Vagina (tissue), 2 donors: Measurements from ENCODE around the gene C1orf105.

ENCODE experiments used
- POLR2A ChIP-seq, 2 donors: fragments of 450-650 bp; IDR thresholded peaks; one replicate each; pipeline ENCODE4 v1.6.1; 2017; ENCODE audit warnings: antibody characterized with exemption in 2 of 2, mild to moderate bottlenecking in 2 of 2, moderate library complexity in 2 of 2
- TF ChIP-seq, protein P1 (sequence below), 3 experiments: fragments of 450-650 bp in 2 of 3; fragments of 200-600 bp in 1 of 3; sonication (generic) in 1 of 3; IDR thresholded peaks; one replicate each; pipeline ENCODE4 v1.5.1; 2017 to 2019; ENCODE audit warnings: antibody characterized with exemption in 3 of 3, mild to moderate bottlenecking in 2 of 3, moderate library complexity in 2 of 3

GRCh38 chr1:172515927-172516326 is 95.4 kb downstream of the C1orf105 start:
- TF ChIP-seq, protein P1, sequence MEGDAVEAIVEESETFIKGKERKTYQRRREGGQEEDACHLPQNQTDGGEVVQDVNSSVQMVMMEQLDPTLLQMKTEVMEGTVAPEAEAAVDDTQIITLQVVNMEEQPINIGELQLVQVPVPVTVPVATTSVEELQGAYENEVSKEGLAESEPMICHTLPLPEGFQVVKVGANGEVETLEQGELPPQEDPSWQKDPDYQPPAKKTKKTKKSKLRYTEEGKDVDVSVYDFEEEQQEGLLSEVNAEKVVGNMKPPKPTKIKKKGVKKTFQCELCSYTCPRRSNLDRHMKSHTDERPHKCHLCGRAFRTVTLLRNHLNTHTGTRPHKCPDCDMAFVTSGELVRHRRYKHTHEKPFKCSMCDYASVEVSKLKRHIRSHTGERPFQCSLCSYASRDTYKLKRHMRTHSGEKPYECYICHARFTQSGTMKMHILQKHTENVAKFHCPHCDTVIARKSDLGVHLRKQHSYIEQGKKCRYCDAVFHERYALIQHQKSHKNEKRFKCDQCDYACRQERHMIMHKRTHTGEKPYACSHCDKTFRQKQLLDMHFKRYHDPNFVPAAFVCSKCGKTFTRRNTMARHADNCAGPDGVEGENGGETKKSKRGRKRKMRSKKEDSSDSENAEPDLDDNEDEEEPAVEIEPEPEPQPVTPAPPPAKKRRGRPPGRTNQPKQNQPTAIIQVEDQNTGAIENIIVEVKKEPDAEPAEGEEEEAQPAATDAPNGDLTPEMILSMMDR (IDR thresholded peaks at IDR 0.05), result no peak
- TF ChIP-seq POLR2A (IDR thresholded peaks at IDR 0.05), result no peak
